Measurements from ENCODE around the gene NLRP7. TPM values are rescaled to one million over a fixed set of nuclear protein-coding genes. Genes with fewer than 3 reads are reported as not detected.

The NLRP7 gene
- total RNA-seq, 1 donor from 2014 or later: 0.15 TPM

DNA sequence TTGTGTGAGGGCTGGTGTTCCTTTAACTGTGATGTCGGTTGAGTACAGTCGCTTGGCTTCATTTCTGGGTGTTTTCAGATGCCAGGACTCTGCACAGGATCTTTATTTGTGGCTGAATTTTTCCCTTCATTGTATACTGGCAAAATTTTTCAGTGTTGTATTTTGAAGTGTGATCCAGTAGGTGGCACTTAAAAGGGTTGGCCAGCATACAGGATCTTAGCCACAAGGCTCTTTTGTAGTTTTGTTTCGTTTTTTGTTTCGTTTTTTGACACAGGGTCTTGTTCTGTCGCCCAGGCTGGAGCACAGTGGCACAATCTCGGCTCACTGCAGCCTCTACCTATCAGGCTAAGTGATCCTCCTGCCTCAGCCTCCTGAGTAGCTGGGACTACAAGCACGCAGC lies 64.6 kb downstream of the NLRP7 start:
- no peak for ATAC-seq
- H3K4me3 ChIP-seq: no peak overlapping the region
- H3K27me3 ChIP-seq (ENCODE audit: low read depth): peaks cover 28% of the 10 kb centered on the region
- no peaks in the 10 kb centered on the region for H3K9me3 ChIP-seq
- TF ChIP-seq, protein P1, sequence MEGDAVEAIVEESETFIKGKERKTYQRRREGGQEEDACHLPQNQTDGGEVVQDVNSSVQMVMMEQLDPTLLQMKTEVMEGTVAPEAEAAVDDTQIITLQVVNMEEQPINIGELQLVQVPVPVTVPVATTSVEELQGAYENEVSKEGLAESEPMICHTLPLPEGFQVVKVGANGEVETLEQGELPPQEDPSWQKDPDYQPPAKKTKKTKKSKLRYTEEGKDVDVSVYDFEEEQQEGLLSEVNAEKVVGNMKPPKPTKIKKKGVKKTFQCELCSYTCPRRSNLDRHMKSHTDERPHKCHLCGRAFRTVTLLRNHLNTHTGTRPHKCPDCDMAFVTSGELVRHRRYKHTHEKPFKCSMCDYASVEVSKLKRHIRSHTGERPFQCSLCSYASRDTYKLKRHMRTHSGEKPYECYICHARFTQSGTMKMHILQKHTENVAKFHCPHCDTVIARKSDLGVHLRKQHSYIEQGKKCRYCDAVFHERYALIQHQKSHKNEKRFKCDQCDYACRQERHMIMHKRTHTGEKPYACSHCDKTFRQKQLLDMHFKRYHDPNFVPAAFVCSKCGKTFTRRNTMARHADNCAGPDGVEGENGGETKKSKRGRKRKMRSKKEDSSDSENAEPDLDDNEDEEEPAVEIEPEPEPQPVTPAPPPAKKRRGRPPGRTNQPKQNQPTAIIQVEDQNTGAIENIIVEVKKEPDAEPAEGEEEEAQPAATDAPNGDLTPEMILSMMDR (IDR thresholded peaks at IDR 0.05): no peak
- DNase-seq: no peak
- no peaks in the 10 kb centered on the region for H3K4me1 ChIP-seq
- H3K27ac ChIP-seq: no peak overlapping the region
- no peaks in the 10 kb centered on the region for H3K36me3 ChIP-seq
- intact Hi-C loops (cut with DNase I): no loop called here

DNA sequence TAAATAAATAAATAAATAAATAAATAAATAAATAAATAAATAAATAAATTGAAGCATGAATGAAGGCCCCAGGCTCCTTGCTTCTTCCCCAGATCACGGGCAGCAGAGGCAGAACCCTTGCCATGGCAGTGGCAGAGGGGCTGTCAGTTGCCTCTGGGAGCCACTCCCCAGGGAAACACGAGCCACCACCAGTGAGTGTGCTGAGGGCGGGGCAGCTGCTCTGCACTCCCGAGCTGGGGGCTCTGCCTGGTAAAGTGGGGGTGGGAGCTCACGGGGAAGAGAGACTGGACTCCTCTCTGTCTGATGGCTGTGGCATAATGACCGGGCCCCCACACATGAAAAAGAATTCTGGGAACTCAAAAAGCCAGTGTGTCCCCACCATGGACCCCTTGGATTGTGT lies 65.4 kb downstream of the NLRP7 start:
- DNase-seq: no peak
- H3K27ac ChIP-seq: no peak overlapping the region

DNA sequence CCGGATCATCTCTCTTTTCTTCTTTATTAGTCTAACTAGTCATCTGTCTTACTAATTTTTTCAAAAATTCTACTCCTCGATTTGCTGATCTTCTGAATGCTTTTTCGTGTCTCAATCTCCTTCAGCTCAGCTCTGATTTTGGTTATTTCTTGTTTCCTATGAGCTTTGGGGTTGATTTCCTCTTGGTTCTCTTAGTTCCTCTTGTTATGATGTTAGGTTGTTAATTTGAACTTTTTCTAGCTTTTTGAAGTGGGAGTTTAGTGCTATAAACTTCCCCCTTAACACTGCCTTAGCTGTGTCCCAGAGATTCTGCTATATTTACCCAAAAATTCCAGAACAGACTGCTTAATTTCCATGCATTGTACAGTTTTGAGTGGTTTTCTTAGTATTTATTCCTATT lies 69.9 kb downstream of the NLRP7 start:
- TF ChIP-seq, protein P1 (IDR thresholded peaks at IDR 0.05): no peak
- DNase-seq (no peak), ATAC-seq (no peak)
- H3K9me3 ChIP-seq: no peaks in the 10 kb centered on the region
- H3K4me3 ChIP-seq: no peak overlapping the region
- no peak overlapping the region for H3K27ac ChIP-seq
- H3K36me3 ChIP-seq: no peaks in the 10 kb centered on the region
- H3K27me3 ChIP-seq (ENCODE audit: low read depth): peaks cover 8% of the 10 kb centered on the region
- intact Hi-C loops (cut with DNase I): no loop called here
- no peaks in the 10 kb centered on the region for H3K4me1 ChIP-seq

More for the DNA sequence above, 65.4 kb downstream of the NLRP7 start:
- no peaks in the 10 kb centered on the region for H3K4me1 ChIP-seq
- H3K36me3 ChIP-seq: no peaks in the 10 kb centered on the region
- H3K27me3 ChIP-seq (ENCODE audit: low read depth): peaks cover 21% of the 10 kb centered on the region
- no peak overlapping the region for H3K4me3 ChIP-seq
- H3K9me3 ChIP-seq: no peaks in the 10 kb centered on the region
- intact Hi-C loops (cut with DNase I): no loop called here
- no peak for ATAC-seq
- TF ChIP-seq, protein P1 (IDR thresholded peaks at IDR 0.05): no peak

DNA sequence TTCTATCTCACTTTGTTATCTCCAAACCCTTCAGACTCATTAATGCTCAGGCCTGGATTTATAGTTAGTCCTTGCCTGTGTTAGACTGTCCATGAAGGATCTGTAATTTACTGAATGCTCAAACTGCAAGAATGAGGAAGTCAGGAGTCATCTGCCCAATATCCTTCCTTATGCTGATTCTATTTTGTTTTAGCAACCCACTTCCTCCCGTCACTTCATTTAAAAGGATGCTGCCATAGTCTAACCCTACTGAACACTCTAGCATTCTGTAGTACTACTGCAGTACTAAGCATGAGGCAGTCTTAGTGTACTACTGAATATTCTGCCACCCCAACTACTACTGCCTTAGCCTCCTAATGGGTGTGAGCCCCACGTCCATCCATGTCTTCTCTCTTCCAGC lies 71.8 kb downstream of the NLRP7 start:
- Histone ChIP-seq H3K9me3 (no peaks in the 10 kb centered on the region), H3K27me3 (ENCODE audit: low read depth) (peaks cover 7% of the 10 kb centered on the region), H3K4me1 (no peaks in the 10 kb centered on the region), H3K4me3 (no peak overlapping the region), H3K36me3 (no peaks in the 10 kb centered on the region), H3K27ac (no peak overlapping the region)
- DNase-seq (no peak), ATAC-seq (peak; percentile 44 to 73)
- TF ChIP-seq, protein P1 (IDR thresholded peaks at IDR 0.05): no peak
- intact Hi-C loops (cut with DNase I): no loop called here

DNA sequence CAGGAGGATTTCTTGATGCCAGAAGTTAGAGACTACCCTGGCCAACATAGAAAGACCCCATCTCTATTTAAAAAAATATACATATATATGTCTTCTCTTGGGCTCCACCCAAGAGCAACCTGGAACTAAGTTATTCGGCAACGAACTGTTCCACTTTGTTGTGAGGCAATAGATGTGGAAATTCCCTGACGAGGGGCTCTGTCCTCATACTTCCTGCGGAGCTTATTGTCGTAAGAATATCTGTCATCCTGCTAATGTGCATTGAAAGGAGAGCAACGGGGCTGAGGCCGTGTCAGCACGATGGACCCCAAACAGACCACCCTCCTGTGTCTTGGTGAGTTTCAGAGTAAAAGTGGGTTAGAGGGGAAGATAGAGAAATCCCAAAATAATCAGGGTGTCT lies 73.3 kb downstream of the NLRP7 start, which contains the start of gene FCAR:
TSS of gene FCAR (plus strand) at position 246 of the 400 bp plus-strand sequence. CDS start at position 301, 55 bp downstream.
- Histone ChIP-seq H3K36me3 (no peaks in the 10 kb centered on the region), H3K27me3 (ENCODE audit: low read depth) (peaks cover 8% of the 10 kb centered on the region), H3K4me3 (no peak within 1 kb of the TSS), H3K27ac (no peak within 1 kb of the TSS), H3K4me1 (no peaks in the 10 kb centered on the region), H3K9me3 (no peaks in the 10 kb centered on the region)
- TF ChIP-seq, protein P1 (IDR thresholded peaks at IDR 0.05): no peak
- intact Hi-C loops (cut with DNase I): no loop called here
- no peak for DNase-seq
- peak in 1 of 2 donors; percentile 14 for ATAC-seq

Other genes with a start within 250 kb of the NLRP7 start
- not detected for gene KIR3DL3, start 223.1 kb downstream of the NLRP7 start, total RNA-seq
- gene KIR2DL3, start 209.0 kb downstream of the NLRP7 start, total RNA-seq: 0.38 TPM
- gene KIR2DL1, start 177.7 kb downstream of the NLRP7 start, total RNA-seq: 0.83 TPM
- 0.38 TPM for gene KIR2DL4, start 143.9 kb downstream of the NLRP7 start, total RNA-seq
- gene KIR3DL1, start 131.1 kb downstream of the NLRP7 start, total RNA-seq: 0.71 TPM
- 0.38 TPM for gene KIR2DS4, start 114.9 kb downstream of the NLRP7 start, total RNA-seq
- gene KIR3DL2, start 97.1 kb downstream of the NLRP7 start, total RNA-seq: not detected
- gene FCAR, start 73.3 kb downstream of the NLRP7 start, total RNA-seq: 6.7 TPM
- 2.4 TPM for gene NCR1, start 41.4 kb downstream of the NLRP7 start, total RNA-seq
- 22.7 TPM for gene NLRP2, start 18.8 kb upstream of the NLRP7 start, total RNA-seq
- 0.95 TPM for gene GP6, start 90.7 kb upstream of the NLRP7 start, total RNA-seq
- 26.0 TPM for gene RDH13, start 115.6 kb upstream of the NLRP7 start, total RNA-seq
- 28.1 TPM for gene EPS8L1, start 128.3 kb upstream of the NLRP7 start, total RNA-seq
- 103 TPM for gene PPP1R12C, start 170.1 kb upstream of the NLRP7 start, total RNA-seq
- gene TNNT1, start 201.7 kb upstream of the NLRP7 start, total RNA-seq: not detected
- gene TNNI3, start 210.2 kb upstream of the NLRP7 start, total RNA-seq: 2.3 TPM
- gene DNAAF3, start 219.1 kb upstream of the NLRP7 start, total RNA-seq: 12.8 TPM
- gene SYT5, start 232.8 kb upstream of the NLRP7 start, total RNA-seq: not detected